Measurements from ENCODE around the gene NAA40. TPM values are rescaled to one million over a fixed set of nuclear protein-coding genes. Genes with fewer than 3 reads are reported as not detected.

NAA40 gene
- total RNA-seq, 1 experiment from 2014 or later: 44.9 TPM

- intact Hi-C loops (cut with micrococcal nuclease; ENCODE audit: unreplicated experiment): no loop called here
- no peak for DNase-seq
- Mint-ChIP-seq H3K9me3 (ENCODE audit: low read depth, unreplicated experiment) (no peaks in the 10 kb centered on the region), H3K27ac (ENCODE audit: unreplicated experiment) (no peak overlapping the region), H3K27me3 (ENCODE audit: unreplicated experiment) (no peaks in the 10 kb centered on the region), H3K4me3 (ENCODE audit: low read depth, unreplicated experiment) (no peak overlapping the region), H3K36me3 (ENCODE audit: insufficient read depth, unreplicated experiment) (peaks cover 48% of the 10 kb centered on the region), H3K4me1 (ENCODE audit: low read depth, unreplicated experiment) (peaks cover 11% of the 10 kb centered on the region)
- TF ChIP-seq CTCF (IDR thresholded peaks at IDR 0.05; ENCODE audit: unreplicated experiment): no peak
- CTCF ChIA-PET: interaction anchor here (0.6 to 0.9 kb wide), 2 partner anchors 14 to 131 kb away, joined by 3 to 5 read pairs; no protein-coding TSS in a partner anchor
- BruUV-seq (replicated peaks): no TSS peak
Observed at GRCh38 chr11:64001484-64002420, 63.0 kb downstream of the NAA40 start.

- DNase-seq: peak; percentile 22
- TF ChIP-seq CTCF (IDR thresholded peaks at IDR 0.05; ENCODE audit: unreplicated experiment): no peak
- H3K4me3 Mint-ChIP-seq (ENCODE audit: low read depth, unreplicated experiment): peak overlapping the region; percentile 3
- intact Hi-C loops (cut with micrococcal nuclease; ENCODE audit: unreplicated experiment): no loop called here
- peaks cover 42% of the 10 kb centered on the region for H3K36me3 Mint-ChIP-seq (ENCODE audit: insufficient read depth, unreplicated experiment)
- peaks cover 16% of the 10 kb centered on the region for H3K27me3 Mint-ChIP-seq (ENCODE audit: unreplicated experiment)
- no TSS peak for BruUV-seq (replicated peaks)
- no peaks in the 10 kb centered on the region for H3K9me3 Mint-ChIP-seq (ENCODE audit: low read depth, unreplicated experiment)
- H3K27ac Mint-ChIP-seq (ENCODE audit: unreplicated experiment): peak overlapping the region; percentile 4
- H3K4me1 Mint-ChIP-seq (ENCODE audit: low read depth, unreplicated experiment): peaks cover 28% of the 10 kb centered on the region
- CTCF ChIA-PET: no interaction called here
Observed at GRCh38 chr11:64003807-64004589, 65.2 kb downstream of the NAA40 start.

- Mint-ChIP-seq H3K27me3 (ENCODE audit: unreplicated experiment) (peaks cover 16% of the 10 kb centered on the region), H3K36me3 (ENCODE audit: insufficient read depth, unreplicated experiment) (peaks cover 42% of the 10 kb centered on the region), H3K4me1 (ENCODE audit: low read depth, unreplicated experiment) (peaks cover 28% of the 10 kb centered on the region), H3K27ac (ENCODE audit: unreplicated experiment) (no peak overlapping the region), H3K4me3 (ENCODE audit: low read depth, unreplicated experiment) (peak overlapping the region; percentile 3), H3K9me3 (ENCODE audit: low read depth, unreplicated experiment) (no peaks in the 10 kb centered on the region)
- BruUV-seq (replicated peaks): no TSS peak
- CTCF ChIA-PET: no interaction called here
- intact Hi-C loops (cut with micrococcal nuclease; ENCODE audit: unreplicated experiment): no loop called here
- DNase-seq: no peak
- TF ChIP-seq CTCF (IDR thresholded peaks at IDR 0.05; ENCODE audit: unreplicated experiment): no peak
Observed at GRCh38 chr11:64004590-64004984, 65.8 kb downstream of the NAA40 start.

- intact Hi-C loops (cut with micrococcal nuclease; ENCODE audit: unreplicated experiment): no loop called here
- DNase-seq: no peak
- no peak overlapping the region for H3K27ac Mint-ChIP-seq (ENCODE audit: unreplicated experiment)
- H3K9me3 Mint-ChIP-seq (ENCODE audit: low read depth, unreplicated experiment): no peaks in the 10 kb centered on the region
- no peak overlapping the region for H3K4me3 Mint-ChIP-seq (ENCODE audit: low read depth, unreplicated experiment)
- peaks cover 42% of the 10 kb centered on the region for H3K36me3 Mint-ChIP-seq (ENCODE audit: insufficient read depth, unreplicated experiment)
- no peak for TF ChIP-seq CTCF (IDR thresholded peaks at IDR 0.05; ENCODE audit: unreplicated experiment)
- peaks cover 33% of the 10 kb centered on the region for H3K4me1 Mint-ChIP-seq (ENCODE audit: low read depth, unreplicated experiment)
- no TSS peak for BruUV-seq (replicated peaks)
- H3K27me3 Mint-ChIP-seq (ENCODE audit: unreplicated experiment): peaks cover 16% of the 10 kb centered on the region
- CTCF ChIA-PET: no interaction called here
Observed at GRCh38 chr11:64005691-64006090, 66.9 kb downstream of the NAA40 start.

All from Calu3 (cell line).